Thyroid gland (tissue), 4 donors: ENCODE data around the gene TMEM94.

Experiments
- POLR2A ChIP-seq, 2 donors: fragments of 450-650 bp; IDR thresholded peaks; one replicate each; pipeline ENCODE4 v1.6.1; 2017; ENCODE audit warnings: antibody characterized with exemption in 2 of 2, mild to moderate bottlenecking in 2 of 2, moderate library complexity in 1 of 2
- TF ChIP-seq, protein P1 (sequence below), 6 experiments: fragments of 200-600 bp in 3 of 6; fragments of 450-650 bp in 3 of 6; sonication (generic) in 3 of 6; IDR thresholded peaks; one replicate each; pipeline ENCODE4 v1.5.1; 2016 to 2019; ENCODE audit warnings: antibody characterized with exemption in 6 of 6, mild to moderate bottlenecking in 2 of 6, inconsistent platforms in 1 of 6, moderate library complexity in 1 of 6

DNA sequence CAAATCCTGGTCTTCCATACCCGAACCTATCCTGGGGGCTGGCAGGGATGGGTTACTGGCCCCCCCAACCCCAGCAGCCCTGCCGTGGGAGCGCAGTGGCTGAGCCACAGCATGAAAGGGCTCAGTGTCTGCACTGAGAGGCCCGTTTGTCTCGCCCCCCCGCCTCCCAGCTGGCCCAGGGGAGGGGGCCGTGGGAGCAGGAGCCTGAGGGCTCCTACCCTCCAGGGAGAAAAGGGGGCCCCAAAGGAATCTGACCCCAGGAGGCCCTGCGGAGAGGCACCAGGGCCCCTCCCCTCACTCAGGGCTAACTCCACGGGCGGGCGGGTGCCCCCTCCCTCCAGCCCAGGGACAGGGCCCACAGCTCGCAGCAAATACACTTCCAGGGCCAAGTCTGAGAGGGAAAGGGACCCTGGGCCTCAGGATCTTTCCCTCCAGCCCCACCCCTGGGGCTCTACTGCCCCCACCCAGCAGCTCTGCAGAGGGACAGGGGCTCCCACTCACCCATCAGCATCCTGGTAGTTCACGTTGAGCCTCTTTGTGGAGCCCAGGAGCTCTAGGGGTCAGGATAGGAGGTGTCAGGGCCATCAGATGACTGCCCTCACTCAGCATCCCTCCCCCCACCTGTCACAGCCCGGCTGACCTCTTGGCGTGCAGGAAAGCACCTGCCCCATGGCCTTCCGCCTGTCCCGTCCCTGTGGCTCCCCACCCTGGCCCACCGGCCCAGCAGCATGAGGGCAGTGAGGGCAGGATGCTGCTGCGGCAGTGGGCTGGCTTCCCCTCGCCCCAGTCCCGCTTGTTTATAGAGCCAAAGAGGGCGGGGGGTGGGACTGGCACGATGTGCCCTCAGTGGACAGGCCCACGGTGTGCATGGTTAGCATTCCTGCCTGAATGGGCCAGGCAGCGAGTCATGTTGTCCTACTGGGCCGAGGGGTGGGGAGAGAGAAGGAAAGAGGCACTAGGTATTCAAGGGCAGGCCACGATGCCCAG lies 51.6 kb downstream of the TMEM94 start:
- TF ChIP-seq, protein P1, sequence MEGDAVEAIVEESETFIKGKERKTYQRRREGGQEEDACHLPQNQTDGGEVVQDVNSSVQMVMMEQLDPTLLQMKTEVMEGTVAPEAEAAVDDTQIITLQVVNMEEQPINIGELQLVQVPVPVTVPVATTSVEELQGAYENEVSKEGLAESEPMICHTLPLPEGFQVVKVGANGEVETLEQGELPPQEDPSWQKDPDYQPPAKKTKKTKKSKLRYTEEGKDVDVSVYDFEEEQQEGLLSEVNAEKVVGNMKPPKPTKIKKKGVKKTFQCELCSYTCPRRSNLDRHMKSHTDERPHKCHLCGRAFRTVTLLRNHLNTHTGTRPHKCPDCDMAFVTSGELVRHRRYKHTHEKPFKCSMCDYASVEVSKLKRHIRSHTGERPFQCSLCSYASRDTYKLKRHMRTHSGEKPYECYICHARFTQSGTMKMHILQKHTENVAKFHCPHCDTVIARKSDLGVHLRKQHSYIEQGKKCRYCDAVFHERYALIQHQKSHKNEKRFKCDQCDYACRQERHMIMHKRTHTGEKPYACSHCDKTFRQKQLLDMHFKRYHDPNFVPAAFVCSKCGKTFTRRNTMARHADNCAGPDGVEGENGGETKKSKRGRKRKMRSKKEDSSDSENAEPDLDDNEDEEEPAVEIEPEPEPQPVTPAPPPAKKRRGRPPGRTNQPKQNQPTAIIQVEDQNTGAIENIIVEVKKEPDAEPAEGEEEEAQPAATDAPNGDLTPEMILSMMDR (IDR thresholded peaks at IDR 0.05), result no peak
- TF ChIP-seq POLR2A (IDR thresholded peaks at IDR 0.05), result no peak
